ENCODE measurements around the gene IGLL1.

DNA sequence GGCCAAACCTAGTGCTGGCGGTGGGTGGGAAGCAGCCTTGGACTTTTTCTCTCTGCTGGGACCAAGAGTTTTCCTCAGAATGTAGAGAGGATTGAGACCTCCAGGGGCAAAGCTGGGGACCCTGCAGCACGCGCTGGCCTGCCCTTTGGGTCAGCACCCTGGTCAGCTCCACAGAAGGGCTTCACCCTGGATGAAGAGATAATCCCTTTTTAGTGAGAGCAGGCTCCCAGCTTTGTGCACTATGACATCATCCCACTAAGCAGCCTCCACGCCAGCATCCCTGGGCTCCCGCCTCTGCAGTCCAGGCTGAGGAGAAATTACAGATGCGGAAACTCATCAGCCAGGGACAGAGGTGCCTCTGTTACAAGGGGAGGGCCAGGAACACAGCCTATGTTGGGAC is 28.5 kb upstream of the IGLL1 start:
- TF ChIP-seq POLR2AphosphoS5 (IDR thresholded peaks at IDR 0.05) (no peak), POLR2A (IDR thresholded peaks at IDR 0.05) (no peak)
- TF ChIP-seq, protein P1, sequence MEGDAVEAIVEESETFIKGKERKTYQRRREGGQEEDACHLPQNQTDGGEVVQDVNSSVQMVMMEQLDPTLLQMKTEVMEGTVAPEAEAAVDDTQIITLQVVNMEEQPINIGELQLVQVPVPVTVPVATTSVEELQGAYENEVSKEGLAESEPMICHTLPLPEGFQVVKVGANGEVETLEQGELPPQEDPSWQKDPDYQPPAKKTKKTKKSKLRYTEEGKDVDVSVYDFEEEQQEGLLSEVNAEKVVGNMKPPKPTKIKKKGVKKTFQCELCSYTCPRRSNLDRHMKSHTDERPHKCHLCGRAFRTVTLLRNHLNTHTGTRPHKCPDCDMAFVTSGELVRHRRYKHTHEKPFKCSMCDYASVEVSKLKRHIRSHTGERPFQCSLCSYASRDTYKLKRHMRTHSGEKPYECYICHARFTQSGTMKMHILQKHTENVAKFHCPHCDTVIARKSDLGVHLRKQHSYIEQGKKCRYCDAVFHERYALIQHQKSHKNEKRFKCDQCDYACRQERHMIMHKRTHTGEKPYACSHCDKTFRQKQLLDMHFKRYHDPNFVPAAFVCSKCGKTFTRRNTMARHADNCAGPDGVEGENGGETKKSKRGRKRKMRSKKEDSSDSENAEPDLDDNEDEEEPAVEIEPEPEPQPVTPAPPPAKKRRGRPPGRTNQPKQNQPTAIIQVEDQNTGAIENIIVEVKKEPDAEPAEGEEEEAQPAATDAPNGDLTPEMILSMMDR (IDR thresholded peaks at IDR 0.05 in 8 of 11, conservative IDR thresholded peaks at IDR 0.05 in 3 of 11), result no peak

Measured in spleen (tissue), 7 donors.